Activated CD8-positive, alpha-beta memory T cell treated with anti-CD3 and anti-CD28 coated beads for 24 hours (primary cell): Measurements from ENCODE around the gene TMBIM1.
"Not testable (repeated sequence)": the region's sequence is repeated elsewhere in the genome, so short reads cannot be mapped to it uniquely, and the experiment has no call there.

Experiments
- DNase-seq: peaks from one replicate; pipeline ENCODE4 v3.0.0-alpha.2; 2020

The TMBIM1 gene

DNA sequence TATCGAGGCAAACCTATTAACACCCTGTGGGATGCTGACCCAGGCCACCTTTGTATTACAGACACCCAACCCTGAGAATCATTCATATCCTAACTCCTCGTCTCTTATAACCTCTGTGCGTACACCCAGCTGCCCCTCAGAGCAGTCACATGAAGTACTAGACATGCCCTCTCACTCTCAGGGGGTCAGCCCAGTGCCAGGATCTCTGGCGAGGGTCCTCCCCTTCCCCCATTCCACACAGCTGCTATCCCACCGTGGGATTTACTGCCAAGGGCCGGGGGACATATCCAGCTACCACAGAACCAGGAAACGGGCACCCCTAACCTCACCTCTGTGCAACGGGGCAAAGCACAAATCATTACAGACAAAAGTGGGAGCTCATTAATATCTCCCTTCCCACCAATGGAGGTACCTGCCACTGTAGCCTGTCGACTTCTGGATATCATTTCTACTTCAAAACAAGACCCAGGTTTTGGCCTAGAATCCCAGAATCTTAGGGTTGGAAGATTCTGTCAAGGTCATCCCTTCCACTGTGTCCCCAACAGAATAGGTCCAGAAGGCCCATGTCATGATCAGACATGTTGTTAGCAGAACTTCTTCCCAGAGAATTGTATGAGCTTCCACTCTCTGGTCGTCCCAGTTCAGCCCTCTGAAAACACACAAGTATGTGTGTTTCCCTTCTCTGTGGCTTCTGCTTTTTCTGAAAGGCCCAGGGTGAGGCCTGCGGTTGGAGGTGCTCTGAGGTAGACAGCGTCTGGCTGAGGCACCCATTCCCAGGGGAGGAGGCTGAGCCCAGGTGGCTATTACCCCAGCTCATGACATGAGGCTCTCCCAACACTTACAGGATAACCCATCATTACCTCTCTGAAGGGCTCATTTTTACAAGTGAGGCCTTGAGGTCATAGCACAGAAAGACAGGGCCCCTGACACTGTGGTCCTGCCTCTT is 1.7 kb downstream of the TMBIM1 start:
- no peak for DNase-seq

DNA sequence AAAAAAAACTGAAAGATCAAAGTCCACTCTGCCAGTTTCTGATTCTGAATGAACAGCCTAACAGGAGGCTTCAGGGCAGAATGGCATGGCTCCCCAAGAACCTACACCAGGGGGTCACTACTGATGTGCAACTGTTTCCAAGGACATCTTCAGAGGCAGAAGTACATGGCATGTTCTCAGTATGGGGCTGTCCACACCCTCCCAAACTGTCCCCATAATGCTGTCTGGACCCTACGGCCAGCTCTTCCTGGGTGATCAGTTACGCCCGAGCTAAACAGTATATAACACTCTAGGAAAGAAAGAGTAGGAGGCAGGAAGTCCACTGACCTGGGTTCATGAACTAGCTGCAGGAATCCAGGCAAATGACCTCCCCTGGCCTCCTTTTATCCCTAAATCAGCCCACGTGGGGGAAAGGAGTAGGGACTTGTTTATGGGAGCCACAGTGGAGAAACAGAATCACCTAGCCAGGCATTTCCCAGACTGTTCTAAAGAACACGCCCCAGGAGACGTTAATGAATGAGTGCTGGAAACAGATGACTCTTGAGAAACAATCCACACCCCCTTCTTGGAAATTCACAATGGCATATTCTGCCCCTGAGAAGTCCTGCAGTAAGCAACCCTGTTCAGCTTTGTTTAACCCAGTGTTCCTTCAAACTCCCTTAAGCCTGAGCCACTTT is 2.5 kb downstream of the TMBIM1 start:
- DNase-seq, result no peak

DNA sequence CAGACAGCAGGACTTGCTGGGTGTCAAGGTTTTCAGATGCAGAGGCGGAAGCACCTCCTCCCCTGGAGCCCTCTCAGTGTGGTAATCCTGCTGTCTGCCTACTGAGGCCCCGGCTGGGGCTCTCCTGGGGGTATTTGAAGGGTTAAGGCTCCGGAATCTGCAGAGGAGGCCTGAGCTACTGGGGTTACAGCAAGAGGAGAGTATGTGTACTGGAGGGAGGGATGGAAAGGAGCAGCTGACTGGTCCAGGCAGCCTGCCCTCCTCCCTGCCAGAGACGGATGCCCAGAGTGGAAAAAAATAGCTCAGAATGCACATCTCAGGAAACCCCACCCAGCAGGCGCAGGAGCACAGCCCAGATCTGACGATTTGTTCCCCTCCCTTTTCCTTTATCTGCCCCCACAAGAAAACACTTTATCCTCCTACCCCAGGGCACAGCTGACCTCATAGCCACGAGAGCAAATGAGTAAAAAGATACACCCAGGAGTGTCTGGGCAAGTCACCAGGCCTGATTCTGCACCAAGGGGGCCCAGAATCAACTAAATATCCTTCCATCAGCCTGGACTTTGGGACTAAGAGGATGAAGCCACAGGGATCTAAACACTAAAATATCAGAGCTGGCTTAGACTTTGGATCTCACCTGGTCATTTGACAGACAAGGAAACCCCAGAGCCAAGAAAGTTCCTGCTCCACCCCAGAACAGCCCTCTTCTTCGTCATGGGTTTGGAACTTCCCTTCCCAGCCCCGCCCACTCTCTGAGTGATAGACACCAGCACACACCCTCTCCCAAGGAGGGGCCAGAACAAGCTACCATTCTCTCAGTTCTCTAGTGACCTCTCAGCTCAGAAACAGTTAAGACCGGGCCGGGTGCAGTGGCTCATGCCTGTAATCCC is 5.5 kb downstream of the TMBIM1 start:
- peak; percentile 86 for DNase-seq

DNA sequence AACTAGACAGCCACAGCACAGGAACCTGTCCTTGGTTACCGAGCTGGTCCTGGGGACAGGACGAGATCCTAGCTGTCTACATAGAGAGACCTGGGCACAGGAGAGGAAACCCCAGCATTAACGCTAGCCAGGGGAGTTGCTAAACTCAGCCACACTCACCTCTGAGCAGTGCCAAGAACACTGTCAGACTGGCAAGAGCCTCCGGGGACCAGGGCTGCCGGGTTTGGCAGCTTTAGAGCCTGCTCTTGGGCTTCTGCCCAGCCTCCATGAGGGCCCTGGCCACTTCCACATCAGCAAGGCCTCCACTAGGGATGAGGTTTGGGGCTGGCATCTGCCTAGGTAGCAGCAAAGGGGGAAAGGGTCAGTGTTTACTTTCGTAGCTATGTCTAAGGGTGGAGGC is 6.7 kb downstream of the TMBIM1 start:
- no peak for DNase-seq

DNA sequence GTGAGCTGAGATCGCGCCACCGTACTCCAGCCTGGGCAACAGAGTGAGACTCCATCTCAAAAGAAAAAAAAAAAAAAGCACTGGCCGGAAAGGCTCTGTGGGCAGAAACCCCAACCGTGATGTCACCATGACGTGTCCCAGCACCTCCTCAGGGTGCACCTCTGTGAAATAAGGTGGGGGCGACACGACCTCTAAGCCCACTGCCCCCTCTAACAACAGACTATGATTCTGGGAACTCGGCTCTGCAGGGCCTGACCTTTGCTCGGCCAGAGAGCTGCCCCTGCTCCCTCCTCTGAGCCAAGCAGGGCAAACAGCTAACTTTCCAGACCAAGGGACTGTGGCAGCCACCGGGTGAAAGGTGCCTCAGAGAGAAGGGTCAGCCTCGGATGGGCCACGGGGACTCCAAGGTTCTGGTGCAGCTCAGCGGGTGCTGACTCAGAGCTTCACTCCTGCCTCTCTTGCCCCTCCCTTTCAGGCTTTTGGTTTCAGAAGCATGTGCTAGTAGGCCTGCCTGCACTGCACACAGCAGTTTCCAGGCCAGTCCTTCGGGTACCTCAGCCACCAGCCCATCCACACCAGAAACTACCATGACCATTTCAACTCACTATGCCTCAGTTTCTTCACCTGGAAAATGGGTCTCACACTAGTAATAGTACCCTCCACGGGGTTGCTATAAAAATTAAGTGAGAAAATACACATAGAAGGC is 8.0 kb downstream of the TMBIM1 start:
- DNase-seq, result peak; percentile 81

DNA sequence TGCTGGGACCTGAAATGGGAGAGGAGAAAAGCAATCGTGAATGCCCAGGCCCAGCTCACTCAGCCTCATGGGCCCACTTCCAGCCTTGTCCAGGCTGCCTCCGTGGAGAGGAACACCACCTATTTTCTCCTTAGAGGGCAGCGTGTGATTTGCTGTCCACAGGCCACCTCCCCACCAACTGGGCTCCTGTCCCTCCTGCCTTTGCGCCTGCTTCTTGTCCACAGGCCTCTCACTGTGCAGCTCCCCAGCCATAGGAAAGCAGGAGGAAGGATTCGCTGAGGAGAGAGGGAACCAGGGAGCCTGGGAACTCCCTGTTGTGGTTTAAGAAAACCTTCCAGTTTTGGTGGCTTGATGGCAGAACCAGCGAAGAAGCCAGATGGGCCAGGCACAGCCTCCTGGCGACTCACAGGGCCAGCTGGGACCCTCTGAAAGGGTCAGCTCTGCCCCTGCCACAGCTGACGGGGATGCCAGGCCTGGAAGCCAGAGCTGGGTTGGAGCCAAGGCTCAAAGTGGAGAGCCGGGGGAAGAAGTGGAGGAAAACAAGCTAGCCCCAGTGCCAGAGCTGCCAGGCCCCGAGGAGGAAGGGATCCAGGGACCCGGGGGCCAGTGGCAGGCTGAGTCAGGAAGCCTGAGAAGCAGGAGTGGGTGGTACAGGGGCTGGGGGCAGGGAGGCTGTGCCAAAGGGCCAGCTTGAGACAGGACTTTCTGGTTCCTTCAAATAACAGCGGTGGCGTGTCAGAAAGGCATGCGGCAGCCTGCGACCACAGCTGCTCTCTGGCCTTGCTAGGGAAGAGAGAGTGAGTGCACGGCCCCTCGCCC is 9.9 kb downstream of the TMBIM1 start:
- DNase-seq, result no peak

DNA sequence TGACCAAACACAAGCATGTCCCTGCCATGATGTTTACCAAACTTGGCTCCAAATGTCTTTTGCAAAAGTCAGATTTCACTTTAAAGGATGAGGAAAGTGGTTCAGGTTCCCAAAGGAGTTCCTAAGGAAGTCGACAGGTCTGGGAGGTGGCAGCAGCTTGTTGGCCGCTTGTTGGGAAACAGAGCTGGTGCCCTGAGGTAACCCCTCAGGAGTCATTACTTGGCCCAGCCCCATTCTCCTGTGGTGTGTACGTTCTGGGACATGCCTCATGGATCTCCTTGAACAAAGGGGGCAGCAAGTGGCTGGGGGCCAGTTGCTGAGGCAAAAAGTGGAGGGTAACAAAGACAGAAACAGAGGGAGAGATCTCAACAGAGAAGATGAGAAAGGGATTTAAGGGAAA is 10.9 kb downstream of the TMBIM1 start:
- DNase-seq, result no peak

DNA sequence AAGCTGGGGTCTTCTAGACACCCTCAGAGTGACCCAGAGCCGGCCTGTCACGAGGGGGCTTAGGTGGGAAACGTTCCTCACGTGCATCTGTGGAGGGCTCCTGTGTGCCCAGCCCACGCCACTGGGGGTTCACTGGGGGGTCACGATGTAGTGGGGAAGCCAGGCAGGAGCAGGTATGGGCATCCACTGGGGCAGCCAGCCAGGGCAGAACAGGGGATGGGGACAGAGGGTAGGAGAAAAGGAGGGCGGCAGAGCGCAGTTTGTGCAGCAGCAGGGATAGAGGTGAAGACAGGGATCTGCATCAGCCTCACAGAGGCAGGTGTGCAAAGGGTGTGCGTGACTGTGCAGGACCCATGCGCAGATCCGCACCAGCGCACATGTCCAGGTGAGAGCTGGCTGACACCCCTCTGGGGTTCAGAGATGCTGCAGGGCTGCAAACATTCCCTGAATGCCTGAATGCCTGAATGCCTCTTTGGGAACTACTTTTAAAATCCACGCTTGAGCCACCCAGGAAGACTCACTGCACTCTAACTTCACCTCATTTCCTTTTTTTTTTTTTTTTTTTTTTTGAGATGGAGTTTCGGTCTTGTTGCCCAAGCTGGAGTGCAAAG is 11.9 kb downstream of the TMBIM1 start:
- DNase-seq, result no peak

DNA sequence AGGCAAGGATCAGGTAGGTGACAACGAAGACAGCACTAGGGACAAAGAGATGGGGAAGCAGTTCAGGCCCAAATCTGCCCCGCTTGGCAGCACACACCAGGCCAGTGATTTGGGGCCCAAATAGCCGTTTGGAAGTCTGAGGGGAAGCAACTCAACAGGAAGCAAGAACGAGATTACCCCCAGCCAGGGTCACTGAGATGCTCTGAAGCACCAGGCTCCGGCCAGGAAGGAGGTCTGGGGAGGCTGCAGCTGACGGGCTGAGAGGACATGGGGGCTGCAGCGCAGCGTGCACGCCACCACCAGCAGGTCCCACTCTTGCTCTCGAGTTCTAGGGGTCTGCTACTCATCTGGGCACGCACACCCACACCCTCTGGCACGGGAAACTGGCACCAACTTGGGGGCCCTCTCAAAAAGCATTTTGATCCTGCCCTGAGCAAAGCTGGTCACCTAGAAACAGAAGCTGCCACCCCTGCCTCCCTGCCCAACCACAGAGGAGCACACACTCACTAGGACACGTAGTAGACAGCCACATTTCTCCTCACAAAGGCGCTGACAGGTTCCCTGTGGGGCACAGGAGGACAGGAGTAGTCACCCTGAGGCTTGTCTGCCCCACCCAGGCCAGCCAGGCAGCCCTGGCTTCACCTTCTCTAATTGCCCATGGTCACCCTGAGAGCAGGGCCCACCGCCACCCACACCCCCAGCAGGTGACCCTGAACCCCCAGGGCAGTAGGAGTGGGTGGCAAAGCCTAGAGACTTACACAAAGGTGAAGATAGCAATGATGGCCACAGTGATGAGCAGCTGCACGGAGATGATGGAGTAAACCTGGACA is 13.6 kb downstream of the TMBIM1 start:
- no peak for DNase-seq

DNA sequence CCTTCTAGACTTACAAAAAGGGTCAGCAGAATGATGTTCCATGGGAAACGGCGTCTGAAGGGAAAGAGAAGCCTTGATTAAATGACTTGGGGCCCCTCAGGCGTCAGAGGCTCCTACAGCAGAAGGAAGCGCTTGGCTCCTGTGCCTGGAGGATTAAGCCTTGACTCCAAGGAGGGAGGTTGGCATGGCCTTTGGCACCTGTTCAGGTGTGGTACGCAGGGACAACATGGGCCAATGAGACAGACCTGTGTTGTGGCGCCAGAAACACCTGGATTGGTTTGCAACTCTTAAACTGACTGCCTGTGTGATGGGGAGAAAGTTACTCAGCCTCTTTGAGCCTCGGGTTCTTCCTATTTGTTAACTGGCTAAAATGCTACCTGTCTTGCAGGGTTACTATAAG is 14.4 kb downstream of the TMBIM1 start:
- no peak for DNase-seq

DNA sequence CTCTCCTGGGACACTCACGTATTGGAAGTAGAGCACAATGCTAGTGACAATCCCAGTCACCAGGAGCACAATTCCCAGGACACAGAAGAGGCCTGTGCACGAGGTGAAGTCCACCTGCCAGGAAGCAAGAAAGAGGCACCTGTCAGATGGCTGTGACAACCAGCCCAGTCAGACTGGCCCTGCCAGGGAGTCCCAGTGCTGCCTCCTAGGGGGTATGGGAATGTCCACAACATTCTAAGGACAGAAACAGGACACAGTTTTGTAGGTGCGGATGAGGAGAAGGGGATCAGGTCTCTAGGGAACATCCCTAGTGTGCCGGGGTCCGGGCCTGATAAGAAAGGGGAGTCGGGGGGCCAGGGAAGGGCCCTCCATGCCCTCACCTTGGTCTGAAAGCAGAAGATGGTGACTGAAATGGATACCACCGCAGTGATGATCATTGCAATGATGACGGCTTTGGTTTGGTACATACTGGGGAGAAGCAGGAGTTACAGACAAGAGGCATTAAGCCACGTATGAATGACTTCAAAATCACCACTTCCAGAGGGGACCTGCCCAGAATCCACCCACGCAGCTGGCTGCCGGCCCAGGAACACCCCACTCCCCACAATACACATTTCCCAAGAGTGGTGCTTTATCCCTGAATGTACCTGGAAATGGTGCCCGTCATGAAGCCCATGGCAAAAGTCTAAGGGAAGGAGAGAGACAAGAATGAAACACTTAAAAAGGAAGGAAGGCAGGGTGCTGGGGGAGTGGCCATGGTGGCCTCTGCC is 15.1 kb downstream of the TMBIM1 start:
- DNase-seq, result no peak

DNA sequence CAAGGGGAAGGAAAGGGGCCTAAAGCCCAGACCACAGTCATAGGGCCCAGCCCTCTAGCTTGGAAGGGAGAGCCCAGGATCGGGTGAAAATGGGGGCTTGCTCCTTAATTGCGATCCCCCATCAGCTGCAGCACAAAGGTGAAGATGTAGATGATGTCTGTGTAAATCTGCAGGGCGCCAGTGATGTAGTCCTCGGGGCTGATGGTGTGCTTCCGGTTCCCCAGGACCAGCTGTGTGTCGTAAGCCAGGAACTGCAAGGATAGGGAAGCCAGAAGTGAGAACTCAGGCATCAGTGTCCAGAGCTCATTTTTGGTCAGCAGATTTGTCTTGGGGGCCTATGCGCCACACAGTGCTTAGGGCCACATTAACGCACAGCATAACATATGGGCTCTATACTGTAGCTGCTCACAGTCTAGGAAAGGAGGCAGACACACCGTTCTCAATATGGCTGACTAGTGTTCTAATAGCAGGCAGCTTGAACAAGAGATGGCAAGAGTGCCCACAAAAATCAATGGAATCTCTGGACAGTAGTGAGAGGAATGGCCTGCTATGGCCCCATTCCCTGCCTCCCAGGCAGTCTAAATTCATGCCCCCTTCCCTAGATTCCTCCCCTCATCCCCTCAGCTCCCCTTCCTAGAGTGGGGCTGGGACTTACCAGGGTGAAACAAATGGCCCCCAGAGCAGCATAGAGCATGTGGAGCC is 16.8 kb downstream of the TMBIM1 start:
- no peak for DNase-seq

DNA sequence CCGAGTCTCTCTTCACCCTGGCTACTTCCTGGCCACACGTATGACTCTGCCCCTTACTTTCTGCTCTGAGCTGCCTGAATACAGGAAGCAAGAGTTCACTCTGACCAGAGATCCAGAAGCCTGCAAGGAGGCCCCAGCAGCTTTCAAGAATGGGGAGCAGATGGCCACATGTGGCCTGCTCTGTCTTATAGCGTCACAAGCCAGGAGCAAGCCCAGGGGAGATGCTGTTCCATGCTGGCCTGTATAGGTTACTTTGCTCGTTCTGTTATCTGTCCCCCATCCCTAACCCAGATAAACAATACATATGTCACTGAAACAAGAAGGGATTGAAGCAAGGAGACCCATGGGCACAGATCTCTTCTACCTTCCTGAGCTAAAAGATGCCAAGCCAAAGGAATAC is 17.7 kb downstream of the TMBIM1 start:
- no peak for DNase-seq

DNA sequence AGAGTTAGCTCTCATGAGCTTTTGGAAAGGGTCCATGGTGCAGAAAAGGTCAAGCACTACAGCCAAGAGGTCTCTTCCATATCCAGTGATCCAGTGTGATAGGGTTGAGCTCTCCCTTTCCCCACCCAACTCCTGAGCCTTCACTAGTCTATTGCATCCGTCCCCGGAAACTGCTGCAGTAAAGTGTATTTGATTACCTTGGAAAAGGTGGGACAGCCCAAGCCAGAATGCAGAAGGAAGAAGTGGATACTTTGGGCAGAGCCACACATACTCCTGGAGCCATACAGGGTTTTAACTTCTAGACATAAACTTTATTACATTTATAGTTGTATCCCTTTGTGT is 18.4 kb downstream of the TMBIM1 start:
- DNase-seq, result no peak

DNA sequence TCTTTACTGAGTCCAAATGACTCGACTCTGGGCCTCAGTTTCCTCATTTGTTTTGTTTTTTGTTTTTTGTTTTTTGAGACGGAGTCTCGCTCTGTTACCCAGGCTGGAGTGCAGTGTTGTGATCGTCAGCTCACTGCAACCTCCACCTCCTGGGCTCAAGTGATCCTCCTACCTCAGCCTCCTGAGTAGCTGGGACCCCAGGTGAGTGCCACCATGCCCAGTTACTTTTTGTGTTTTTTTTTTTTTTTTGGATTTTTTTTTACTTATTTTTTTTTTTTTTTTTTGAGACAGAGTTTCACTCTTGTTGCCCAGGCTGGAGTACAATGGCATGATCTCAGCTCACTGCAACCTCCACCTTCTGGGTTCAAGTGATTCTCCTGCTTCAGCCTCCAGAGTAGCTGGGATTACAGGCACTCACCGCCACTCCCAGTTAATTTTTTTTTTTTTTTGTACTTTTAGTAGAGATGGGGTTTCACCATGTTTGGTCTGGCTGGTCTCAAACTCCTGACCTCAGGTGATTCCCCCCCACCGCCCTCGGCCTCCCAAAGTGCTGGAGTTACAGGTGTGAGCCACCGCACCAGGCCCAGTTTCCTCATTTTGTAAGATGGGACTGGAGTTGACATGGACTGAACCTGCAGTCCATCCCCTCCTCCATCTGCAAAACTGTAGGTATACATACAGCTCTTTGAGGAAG is 18.9 kb downstream of the TMBIM1 start:
- DNase-seq, result not testable (repeated sequence)

DNA sequence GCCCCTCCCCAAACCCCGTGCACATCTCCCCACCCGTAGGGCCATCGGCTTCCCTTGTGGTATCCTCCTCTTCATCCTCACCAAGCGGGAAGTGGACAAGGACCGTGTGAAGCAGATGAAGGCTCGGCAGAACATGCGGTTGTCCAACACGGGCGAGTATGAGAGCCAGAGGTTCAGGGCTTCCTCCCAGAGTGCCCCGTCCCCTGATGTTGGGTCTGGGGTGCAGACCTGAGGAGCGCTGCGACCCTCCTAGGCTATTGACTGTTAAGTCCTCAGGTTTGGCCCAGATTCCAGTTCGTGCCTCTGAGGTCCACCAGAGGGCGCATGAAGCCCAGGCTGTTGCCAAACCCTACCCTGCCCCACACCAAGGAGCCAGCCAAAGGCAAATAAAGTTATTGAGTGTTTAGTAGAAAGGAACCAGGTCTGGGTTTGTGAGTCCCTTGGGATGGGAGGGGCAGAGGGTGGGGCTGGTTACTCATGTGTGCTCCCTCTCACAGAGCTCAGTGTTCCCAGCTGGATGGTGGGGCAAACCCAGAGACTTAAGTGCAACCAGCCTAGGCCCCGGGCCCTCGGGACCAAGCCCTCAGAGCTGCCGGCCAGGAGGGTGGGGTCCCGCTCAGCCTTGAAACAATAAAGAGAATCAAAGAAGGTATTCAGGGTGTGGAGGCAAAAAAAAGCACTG is 19.6 kb downstream of the TMBIM1 start:
- DNase-seq, result peak; percentile 88

DNA sequence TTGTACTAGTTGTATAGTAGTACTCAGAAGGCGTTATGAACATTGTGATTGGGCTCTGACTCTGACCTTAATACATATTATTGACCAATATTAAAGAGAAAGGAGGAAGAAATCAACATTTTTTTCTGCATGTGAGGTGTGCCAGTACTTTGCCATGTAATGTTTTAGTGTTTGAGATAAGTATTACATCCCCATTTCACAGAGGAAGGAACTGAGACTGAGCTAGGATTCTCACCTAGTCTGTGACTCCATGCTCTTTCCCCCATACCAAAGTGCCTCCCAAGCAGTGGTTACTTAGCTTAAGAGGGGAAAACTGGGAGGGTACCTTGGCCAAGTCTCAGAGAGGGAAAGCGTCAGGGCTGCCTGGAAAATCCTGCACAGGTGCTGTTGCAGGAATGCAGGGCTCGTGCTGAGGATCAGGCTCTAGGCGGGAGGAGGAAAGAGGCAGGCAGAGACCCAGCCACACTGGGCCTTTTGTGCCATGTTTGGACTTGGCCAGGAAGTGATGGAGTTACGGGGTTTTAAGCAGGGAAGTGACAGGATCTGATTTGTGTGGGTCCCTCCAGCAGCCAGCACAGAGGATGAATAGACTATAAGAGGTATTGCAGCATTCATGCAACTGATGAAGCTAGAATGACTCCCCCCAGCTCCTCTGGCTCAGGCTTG is 20.3 kb downstream of the TMBIM1 start:
- DNase-seq, result no peak
